Measurements from ENCODE around the gene ZCCHC7.

GRCh38 chr9:37105234-37105633, 15.1 kb upstream of the ZCCHC7 start:
- TF ChIP-seq JUNB (IDR thresholded peaks at IDR 0.05; ENCODE audit: unreplicated experiment) = no peak
- TF ChIP-seq CTCF (conservative IDR thresholded peaks at IDR 0.05; ENCODE audit: low read depth in 2 of 2) = no peak
- no peak for TF ChIP-seq EZH2phosphoT487 (IDR thresholded peaks at IDR 0.05; ENCODE audit: unreplicated experiment)
- no peak for TF ChIP-seq CREB1 (CRISPR knock-in tag; IDR thresholded peaks at IDR 0.05; ENCODE audit: low read depth)
- no peak for TF ChIP-seq REST (IDR thresholded peaks at IDR 0.05; ENCODE audit: unreplicated experiment)
- TF ChIP-seq EZH2 (IDR thresholded peaks at IDR 0.05; ENCODE audit: low read depth, unreplicated experiment) = no peak
